Neural progenitor cell (in vitro differentiated cells): ENCODE measurements around the gene RHBDD3.

Experiments used
- CTCF ChIP-seq: fragments of 200-600 bp; sonication (generic); IDR thresholded peaks from 2 replicates; pipeline ENCODE4 v1.5.1; 2017; ENCODE audit warnings: antibody characterized with exemption, mild to moderate bottlenecking
- EZH2 ChIP-seq: fragments of 200-600 bp; sonication (generic); IDR thresholded peaks from 2 replicates; pipeline ENCODE4 v1.6.1; 2017; ENCODE audit warnings: antibody characterized with exemption, mild to moderate bottlenecking, moderate library complexity

- TF ChIP-seq EZH2 (no peak), CTCF (no peak)
Measured at GRCh38 chr22:29216873-29217666, 50.7 kb downstream of the RHBDD3 start.
